Measurements from ENCODE around the gene MUC6.

MUC6 gene

GRCh38 chr11:1071571-1072115 lies 35.1 kb upstream of the MUC6 start:
- no peak for DNase-seq

GRCh38 chr11:1070594-1071462 lies 34.3 kb upstream of the MUC6 start:
- no peak for DNase-seq

- DNase-seq: no peak
Observed at GRCh38 chr11:1069740-1070139, 33.2 kb upstream of the MUC6 start.

- no peak for DNase-seq
Observed at GRCh38 chr11:1067812-1068496, 31.4 kb upstream of the MUC6 start.

DNA sequence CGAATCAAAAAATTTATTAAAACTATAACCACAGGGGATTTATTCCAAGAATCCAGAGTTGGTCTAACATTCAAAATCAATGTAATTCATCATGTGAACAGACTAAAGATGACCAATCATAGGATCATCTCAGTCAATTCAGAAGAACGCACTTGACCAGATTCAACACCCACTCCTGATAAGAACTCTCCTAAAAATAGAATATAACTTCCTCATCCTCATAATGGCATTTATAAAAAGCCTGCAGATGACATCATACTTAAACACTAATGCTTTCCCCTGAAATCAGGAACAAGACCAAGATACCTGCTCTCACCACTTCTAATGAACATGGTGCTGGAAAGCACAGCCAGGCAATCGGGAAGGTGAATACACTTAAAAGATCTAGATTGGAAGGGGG lies 27.6 kb upstream of the MUC6 start:
- no peak for DNase-seq

DNA sequence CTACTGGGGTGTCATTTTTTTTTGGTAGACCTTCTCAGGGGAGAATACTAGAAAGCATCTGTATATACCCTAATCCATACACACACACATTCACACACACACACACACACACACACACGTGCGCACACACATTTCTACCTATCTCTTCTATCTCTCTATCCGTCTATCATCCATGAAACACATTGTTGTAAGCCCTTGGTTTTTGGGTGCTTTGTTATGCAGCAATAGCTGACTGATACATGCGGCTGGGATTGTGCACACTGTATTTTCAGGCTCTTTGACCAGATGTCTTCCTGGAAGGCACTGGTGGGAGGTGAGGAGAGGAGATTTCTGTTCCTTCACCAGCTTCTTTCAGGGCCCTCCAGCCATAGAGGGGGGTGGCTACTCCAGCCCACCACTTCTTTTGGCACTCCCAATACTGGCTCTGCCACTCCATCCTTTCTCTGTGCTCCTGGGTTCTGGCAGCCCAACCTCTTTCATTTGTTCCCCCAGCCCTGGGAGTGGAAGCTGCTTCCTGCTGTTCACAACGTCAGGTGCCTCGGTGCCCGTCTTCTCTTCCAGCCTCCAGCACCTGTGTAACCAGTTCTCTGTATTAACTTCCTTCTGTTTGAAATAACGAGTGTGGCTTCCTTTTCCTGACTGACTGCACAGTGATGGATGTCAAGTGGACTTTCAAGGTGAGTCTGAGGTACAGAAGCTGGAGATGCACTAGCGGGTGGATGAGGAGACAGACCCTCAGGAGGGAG lies 25.7 kb upstream of the MUC6 start:
- DNase-seq: no peak

- DNase-seq: no peak
Observed at GRCh38 chr11:1060852-1061616, 24.5 kb upstream of the MUC6 start.

DNA sequence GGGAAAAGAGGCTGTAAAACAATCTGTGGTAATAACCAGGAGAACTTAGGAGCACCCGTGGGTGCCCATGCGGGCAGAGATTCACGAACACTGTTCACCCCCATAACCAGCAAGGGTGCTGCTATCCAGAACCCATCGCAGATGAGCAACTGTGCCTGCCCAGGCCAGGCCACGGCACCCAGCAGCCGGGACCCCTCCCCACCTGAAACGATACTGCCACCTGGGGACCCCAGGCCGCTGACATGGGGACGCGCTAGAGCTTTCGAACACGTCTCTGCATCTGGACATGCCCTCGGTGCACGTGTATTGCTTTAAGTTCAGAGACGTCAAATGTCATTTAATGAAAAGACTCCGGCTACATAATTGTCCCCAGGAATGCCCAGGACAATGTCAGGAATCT lies 23.9 kb upstream of the MUC6 start:
- no peak for DNase-seq

DNA sequence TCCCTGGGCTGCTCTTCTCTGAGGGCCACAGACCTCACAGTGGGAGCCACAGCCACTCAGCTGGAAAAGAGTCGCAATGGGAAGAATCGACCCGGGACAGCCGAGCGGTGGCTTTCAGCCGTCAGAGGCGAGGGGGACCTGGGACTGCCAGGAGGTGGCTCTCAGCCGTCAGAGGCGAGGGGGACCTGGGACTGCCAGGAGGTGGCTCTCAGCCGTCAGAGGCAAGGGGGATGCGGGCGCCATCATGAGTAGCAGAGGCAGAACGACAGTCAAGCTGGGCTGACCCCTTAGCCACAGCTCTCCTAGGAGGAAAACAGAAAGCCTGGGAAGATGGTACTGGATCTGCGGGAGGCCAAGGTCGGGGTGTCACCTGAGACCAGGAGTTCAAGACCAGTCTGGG lies 23.2 kb upstream of the MUC6 start:
- no peak for DNase-seq

DNA sequence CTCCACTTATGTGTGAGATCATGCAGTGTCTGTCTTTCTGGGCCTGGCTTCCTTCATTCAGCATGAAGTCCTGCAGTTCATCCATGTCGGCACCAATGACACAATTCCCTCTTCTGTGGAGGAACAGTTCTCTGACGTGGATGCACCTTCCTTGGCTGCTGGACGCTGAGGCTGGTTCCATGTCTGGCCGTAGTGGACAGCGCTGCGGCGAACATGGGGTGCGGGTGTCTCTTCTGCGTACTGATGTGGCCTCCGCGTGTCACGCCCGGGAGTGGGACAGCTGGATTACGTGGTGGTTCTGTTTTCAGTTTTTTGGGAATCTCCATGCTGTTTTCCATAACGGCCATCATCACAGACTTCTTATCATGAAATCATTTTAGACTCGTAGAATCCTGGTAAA lies 21.3 kb upstream of the MUC6 start:
- no peak for DNase-seq

DNA sequence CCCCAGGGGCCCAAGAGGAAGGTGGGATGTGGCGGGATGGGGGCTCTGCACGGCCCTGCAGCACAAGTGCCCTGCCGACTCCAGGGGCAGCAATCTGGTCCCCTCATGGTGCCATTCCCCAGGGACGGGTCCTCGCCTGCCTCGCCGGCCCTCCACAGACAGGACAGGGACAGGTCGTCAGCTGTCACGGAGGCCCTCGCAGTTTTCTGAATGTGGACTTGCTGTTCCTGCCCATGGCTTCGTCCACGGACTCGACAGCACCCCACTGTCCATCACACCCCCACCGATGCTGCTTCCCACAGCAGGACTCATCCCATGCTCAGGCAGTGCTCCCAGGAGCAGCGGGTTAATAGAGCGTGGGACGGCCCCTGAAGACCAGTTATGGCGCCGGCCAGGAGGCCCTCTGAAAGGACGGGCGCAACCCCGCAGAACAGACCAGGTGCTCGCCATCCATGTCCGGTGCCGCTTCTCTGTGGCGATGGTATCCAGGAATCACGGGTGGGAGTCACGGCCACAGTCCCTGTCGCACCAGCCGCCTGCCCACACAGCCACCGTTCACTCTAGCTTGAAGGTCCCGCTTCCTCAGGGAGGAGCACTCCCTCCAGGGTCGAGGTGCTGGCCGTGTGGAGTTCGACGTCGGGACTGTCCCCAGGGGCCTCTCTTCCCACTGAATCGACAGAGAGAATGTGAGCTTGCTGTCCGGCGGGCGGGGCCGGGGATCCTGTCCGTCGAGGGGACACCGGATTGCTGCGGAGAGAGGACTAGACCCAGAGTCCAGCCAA lies 19.7 kb upstream of the MUC6 start:
- no peak for DNase-seq

GRCh38 chr11:1055109-1055703 lies 18.7 kb upstream of the MUC6 start:
- DNase-seq: no peak

GRCh38 chr11:1054143-1055108 lies 17.9 kb upstream of the MUC6 start:
- DNase-seq: no peak

DNA sequence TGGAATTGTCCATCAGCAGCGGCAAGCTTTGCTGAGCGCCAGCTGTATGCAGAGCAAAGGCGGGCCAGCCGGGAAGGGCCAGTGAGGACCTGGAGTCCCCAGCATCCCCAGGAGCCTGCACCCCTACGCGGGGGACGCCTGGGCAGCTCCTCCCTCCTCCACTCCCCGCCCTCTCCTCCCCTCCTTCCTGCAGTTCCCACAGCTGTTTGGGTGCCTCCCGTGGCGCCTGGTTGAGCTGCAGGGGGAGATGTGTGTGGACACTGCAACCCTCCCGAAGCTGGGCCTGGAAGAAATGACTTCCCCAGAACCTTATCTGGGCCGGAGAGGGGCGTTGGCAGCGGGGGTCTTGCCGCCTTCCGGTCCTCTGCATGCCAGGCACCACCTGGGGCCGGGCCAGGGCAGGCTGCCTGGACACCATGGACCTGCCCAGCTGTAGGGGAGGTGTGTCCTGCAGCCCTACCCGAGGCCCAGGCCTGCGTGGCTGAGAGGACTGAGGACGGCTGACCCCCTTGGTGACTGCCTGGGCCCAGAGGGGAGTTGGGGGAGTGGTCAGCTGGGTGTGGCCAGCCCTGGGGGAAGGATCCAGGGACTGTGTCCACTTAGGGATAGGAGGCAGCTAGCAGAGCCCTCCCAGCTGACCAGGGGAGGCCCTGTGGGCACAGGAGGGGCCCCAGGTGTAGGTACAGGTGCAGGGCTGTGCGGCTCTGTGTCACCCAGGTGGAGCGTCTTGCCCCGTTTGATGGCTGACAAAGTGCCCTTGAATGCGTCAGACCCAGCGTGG lies 16.8 kb upstream of the MUC6 start:
- no peak for DNase-seq

DNA sequence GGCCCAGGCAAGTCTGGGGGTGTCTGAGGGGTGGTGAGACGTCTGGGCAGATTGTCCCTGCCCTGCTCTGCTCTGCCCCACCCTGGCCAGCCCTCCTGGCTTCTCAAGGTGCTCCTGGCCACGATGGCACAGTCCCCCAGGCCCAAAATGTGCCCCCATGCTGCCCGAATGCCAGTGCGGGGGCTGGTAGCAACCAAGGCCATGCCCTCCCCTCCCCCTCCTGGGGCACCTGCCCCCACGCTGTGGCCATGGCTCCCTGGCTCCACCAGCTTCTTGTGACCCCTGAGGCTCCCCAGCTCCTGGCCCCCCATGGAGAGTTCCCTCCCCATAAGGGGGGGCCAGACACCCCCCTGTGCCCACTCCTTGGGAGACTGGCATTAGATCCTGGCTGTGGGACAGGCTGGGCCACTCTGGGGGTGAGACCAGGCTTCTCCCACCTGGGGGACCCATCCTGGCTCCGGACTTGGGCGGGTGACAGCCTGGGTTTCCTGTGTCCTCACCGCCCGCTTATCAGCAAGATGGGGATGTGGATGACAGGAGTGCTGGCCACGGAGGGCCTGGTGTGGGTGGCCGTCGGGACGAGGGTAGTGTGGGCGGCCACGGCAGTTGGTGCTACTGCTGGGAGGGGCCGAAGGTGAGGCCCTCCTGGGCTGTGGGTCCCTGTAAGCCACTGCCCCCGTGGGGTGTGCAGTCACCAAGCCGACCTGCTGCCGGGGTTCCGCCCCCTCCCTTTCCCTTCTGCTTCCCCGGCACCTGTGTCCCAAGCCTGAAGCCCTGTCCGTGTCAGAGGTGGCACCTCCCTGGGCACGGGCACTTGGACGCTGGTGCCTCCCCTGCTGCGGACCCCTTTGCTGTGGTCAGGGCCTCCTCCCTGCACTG lies 15.9 kb upstream of the MUC6 start:
- DNase-seq: no peak

DNA sequence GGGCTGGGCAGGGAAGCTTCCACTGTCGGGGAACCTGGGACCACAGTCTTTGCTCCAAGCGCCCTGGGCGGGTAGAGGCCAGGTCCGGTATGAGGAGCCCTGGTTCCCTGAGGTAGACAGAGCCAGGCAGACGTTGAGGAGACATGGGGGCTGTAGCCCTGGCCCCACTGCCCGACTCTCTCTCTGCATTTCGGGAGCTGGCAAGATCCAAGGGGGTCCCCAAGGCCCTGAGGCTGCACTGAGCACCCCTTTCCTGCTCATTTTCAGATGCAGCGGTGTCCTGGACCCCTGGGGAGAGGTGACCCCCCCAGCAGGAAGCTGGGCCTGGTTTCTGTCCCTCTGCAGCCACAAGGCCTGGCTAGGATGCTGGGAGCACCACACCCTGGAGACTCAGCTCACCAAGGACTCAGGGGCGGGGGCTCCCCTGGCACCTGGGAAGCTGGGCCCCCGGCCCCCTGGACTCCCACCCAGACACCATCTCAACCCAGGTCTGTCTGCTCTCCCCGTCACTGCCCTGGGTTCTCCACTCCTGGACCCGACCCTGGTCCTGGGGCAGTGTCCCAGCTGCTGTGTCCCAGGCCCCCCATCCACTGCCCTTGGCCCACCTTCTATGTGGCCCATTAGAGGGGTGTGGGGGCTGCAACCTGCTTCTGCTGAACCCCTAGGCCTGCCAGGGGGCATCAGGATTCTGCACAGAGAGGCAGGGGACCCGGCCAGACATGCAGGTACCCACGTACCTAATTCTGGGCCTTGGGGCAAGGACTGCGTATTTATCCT lies 15.0 kb upstream of the MUC6 start:
- DNase-seq: no peak

DNA sequence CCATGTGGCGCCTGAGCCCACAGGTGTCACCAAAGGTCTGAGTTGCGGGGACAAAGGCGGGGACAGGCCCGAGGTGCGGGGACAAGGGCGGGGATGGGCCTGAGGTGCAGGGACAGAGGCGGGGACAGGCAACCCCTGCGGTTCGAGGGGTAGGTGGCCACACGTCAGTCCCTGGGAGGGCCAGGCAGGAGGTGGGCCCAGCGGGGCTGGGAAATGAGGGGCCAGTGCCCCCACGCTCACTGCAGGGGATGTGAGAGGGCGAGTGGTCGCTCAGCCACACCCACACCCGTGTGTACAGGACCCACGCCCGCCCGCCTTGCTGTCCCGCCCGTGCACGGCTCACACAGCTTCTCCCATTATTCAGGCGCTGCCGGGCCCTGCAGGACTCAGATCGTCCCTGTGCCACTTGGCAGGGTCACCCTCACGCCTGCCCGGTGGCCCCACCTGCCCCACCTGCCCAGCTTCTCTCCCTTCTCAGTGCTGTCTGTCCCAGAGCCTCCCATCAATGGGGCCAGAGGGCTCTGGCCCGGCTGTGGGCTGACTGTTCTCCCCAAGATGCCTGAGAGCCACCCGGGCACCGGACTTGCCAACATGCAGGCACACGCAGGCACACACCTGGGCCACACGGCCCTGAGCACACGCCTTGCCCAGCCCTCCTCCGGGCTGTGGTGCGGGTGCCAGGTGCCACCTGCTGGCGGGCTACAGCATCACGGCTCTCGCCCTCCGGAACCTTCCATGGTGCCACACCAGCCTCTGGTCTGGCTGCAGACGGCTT lies 14.2 kb upstream of the MUC6 start:
- peak; percentile 79 for DNase-seq

Data from activated CD4-positive, alpha-beta T cell treated with anti-CD3 and anti-CD28 coated beads, Interleukin-10, Interleukin-2, amounts not matched to agents 100 ng/mL and 50 ng/mL, durations not matched to agents 16 hours and 8 hours (primary cell).